GM23338 (cell line): ENCODE measurements around the gene VAV3.

Source experiments
- CREB1 ChIP-seq: fragments of 250-450 bp; sonication (Bioruptor Pico); IDR thresholded peaks from 2 replicates; pipeline ENCODE4 v1.5.0; 2020; ENCODE audit warnings: low read depth, mild to moderate bottlenecking, moderate library complexity
- CTCF ChIP-seq, 2 experiments: fragments of 200-600 bp in 1 of 2; sonication (generic) in 1 of 2; conservative IDR thresholded peaks; 2 replicates each; pipeline versions ENCODE4 v1.5.1 to v1.6.1; 2016 to 2017; ENCODE audit warnings: antibody characterized with exemption in 2 of 2, low read depth in 2 of 2, mild to moderate bottlenecking in 2 of 2, moderate library complexity in 1 of 2
- ETS1 ChIP-seq: IDR thresholded peaks from 2 replicates; pipeline ENCODE4 v1.6.1; 2016; ENCODE audit warnings: antibody characterized with exemption
- EZH2 ChIP-seq: fragments of 200-600 bp; sonication (generic); IDR thresholded peaks from one replicate; pipeline ENCODE4 v1.8.0; 2017; ENCODE audit warnings: antibody characterized with exemption, mild to moderate bottlenecking, low read depth; ENCODE audit not compliant: unreplicated experiment
- EZH2phosphoT487 ChIP-seq: fragments of 200-600 bp; sonication (generic); IDR thresholded peaks from one replicate; pipeline ENCODE4 v1.8.1; 2018; ENCODE audit warnings: antibody characterized with exemption; ENCODE audit not compliant: unreplicated experiment
- JUNB ChIP-seq: IDR thresholded peaks from one replicate; pipeline ENCODE4 v1.6.1; 2016; ENCODE audit warnings: antibody characterized with exemption; ENCODE audit not compliant: unreplicated experiment
- NANOG ChIP-seq: IDR thresholded peaks from 2 replicates; pipeline ENCODE4 v1.6.1; 2016; ENCODE audit warnings: antibody characterized with exemption, borderline replicate concordance
- POLR2AphosphoS5 ChIP-seq: IDR thresholded peaks from 2 replicates; pipeline ENCODE4 v1.6.1; 2016; ENCODE audit warnings: antibody characterized with exemption, low read depth
- REST ChIP-seq: IDR thresholded peaks from one replicate; pipeline ENCODE4 v1.6.1; 2018; ENCODE audit warnings: antibody characterized with exemption; ENCODE audit not compliant: unreplicated experiment
- STAT1 ChIP-seq: IDR thresholded peaks from one replicate; pipeline ENCODE4 v1.6.1; 2016; ENCODE audit warnings: antibody characterized with exemption; ENCODE audit not compliant: unreplicated experiment
- ZNF114 ChIP-seq: fragments of 250-450 bp; sonication (Bioruptor Pico); IDR thresholded peaks from 2 replicates; pipeline ENCODE4 v1.5.0; 2020; ENCODE audit warnings: mild to moderate bottlenecking, moderate library complexity
- ZNF331 ChIP-seq: fragments of 250-450 bp; sonication (Bioruptor Pico); IDR thresholded peaks from 2 replicates; pipeline ENCODE4 v1.5.0; 2020; ENCODE audit warnings: low read depth, mild to moderate bottlenecking, moderate library complexity
- ZNF462 ChIP-seq: fragments of 250-450 bp; sonication (Bioruptor Pico); IDR thresholded peaks from 2 replicates; pipeline ENCODE4 v1.5.0; 2020; ENCODE audit warnings: mild to moderate bottlenecking, moderate library complexity

GRCh38 chr1:107806902-107807301 lies 158.1 kb downstream of the VAV3 start:
- TF ChIP-seq CTCF (conservative IDR thresholded peaks at IDR 0.05; ENCODE audit: low read depth in 2 of 2) (no peak), POLR2AphosphoS5 (no peak), ETS1 (no peak), JUNB (no peak), EZH2 (no peak), STAT1 (no peak), EZH2phosphoT487 (no peak), REST (no peak), ZNF114 (CRISPR knock-in tag) (no peak), NANOG (no peak), ZNF462 (CRISPR knock-in tag) (no peak), CREB1 (CRISPR knock-in tag) (no peak), ZNF331 (CRISPR knock-in tag) (no peak)
